IMR-90 (cell line): ENCODE results near the gene DYNLRB1.
"Not testable (repeated sequence)": the region's sequence is repeated elsewhere in the genome, so short reads cannot be mapped to it uniquely, and the experiment has no call there.

Source experiments
- MAFK ChIP-seq: IDR thresholded peaks from 2 replicates; pipeline ENCODE4 v1.6.1; 2012; ENCODE audit warnings: low read depth, low read length, improper control_type of control experiment
- MXI1 ChIP-seq: IDR thresholded peaks from 2 replicates; pipeline ENCODE4 v1.6.1; 2012; ENCODE audit warnings: low read depth, mild to moderate bottlenecking, low read length, moderate library complexity, borderline replicate concordance
- POLR2A ChIP-seq: IDR thresholded peaks from 2 replicates; pipeline ENCODE4 v1.6.1; 2012; ENCODE audit warnings: mild to moderate bottlenecking, low read depth, low read length
- TF ChIP-seq, protein P1 (sequence below): conservative IDR thresholded peaks from 2 replicates; pipeline ENCODE4 v1.5.1; 2012; ENCODE audit warnings: mild to moderate bottlenecking, low read depth, low read length, improper control_type of control experiment

DNA sequence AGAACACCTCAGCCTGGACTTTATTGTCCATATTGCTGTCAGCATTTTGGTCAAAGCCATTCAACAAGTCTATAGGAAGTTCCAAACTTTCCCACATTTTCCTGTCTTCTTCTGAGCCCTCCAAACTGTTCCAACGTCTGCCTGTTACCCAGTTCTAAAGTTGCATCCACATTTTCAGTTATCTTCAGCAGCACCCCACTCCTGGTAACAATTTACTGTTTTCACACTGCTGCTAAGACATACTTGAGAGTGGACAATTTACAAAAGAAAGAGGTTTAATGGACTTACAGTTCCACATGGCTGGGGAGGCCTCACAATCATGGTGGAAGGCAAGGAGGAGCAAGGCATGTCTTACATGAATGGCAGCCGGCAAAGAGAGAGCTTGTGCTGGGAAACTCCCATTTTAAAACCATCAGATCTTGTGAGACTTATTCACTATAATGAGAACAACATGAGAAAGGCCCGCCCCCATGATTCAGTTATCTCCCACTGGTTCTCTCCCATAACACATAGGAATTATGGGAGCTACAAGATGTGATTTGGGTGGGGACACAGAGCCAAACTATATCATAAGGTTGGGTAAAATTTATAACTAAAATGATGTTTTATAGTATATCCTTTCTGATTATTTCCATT lies 32.5 kb upstream of the DYNLRB1 start:
- TF ChIP-seq POLR2A, MAFK, MXI1: not testable (repeated sequence)
- TF ChIP-seq, protein P1, sequence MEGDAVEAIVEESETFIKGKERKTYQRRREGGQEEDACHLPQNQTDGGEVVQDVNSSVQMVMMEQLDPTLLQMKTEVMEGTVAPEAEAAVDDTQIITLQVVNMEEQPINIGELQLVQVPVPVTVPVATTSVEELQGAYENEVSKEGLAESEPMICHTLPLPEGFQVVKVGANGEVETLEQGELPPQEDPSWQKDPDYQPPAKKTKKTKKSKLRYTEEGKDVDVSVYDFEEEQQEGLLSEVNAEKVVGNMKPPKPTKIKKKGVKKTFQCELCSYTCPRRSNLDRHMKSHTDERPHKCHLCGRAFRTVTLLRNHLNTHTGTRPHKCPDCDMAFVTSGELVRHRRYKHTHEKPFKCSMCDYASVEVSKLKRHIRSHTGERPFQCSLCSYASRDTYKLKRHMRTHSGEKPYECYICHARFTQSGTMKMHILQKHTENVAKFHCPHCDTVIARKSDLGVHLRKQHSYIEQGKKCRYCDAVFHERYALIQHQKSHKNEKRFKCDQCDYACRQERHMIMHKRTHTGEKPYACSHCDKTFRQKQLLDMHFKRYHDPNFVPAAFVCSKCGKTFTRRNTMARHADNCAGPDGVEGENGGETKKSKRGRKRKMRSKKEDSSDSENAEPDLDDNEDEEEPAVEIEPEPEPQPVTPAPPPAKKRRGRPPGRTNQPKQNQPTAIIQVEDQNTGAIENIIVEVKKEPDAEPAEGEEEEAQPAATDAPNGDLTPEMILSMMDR = not testable (repeated sequence)
